Urothelium cell line (cell line): Measurements from ENCODE around the gene TMEM164.

Experiments used
- DNase-seq: peaks from one replicate; pipeline ENCODE4 v3.0.0; 2011; ENCODE audit warnings: low spot score, mixed read lengths
- FAIRE-seq: peaks from 2 replicates; lab custom pipeline; 2011; peaks lifted over from hg19 to GRCh38; lab: Jason Lieb, UNC

Gene TMEM164

GRCh38 chrX:110188701-110189558, 186.0 kb downstream of the TMEM164 start:
- DNase-seq = no peak
- FAIRE-seq = no peak

GRCh38 chrX:110192516-110192915, 189.6 kb downstream of the TMEM164 start:
- FAIRE-seq = no peak
- DNase-seq = no peak

- FAIRE-seq = no peak
- DNase-seq = no peak
Observed at GRCh38 chrX:110194977-110195376, 192.1 kb downstream of the TMEM164 start.

GRCh38 chrX:110201799-110202198, 198.9 kb downstream of the TMEM164 start:
- no peak for DNase-seq
- FAIRE-seq = no peak

GRCh38 chrX:110204986-110205385, 202.1 kb downstream of the TMEM164 start:
- DNase-seq = no peak

GRCh38 chrX:110208092-110208491, 205.2 kb downstream of the TMEM164 start:
- DNase-seq = no peak
- FAIRE-seq = no peak

More at GRCh38 chrX:110204986-110205385, 202.1 kb downstream of the TMEM164 start:
- no peak for FAIRE-seq

GRCh38 chrX:110210417-110211139, 207.7 kb downstream of the TMEM164 start:
- DNase-seq = peak; percentile 6
- no peak for FAIRE-seq

GRCh38 chrX:110211340-110211739, 208.4 kb downstream of the TMEM164 start:
- no peak for DNase-seq
- FAIRE-seq = no peak

GRCh38 chrX:110212299-110212698, 209.4 kb downstream of the TMEM164 start:
- DNase-seq (no peak), FAIRE-seq (no peak)

GRCh38 chrX:110213183-110213582, 210.3 kb downstream of the TMEM164 start:
- DNase-seq = no peak
- FAIRE-seq = no peak

- FAIRE-seq = no peak
Observed at GRCh38 chrX:110214684-110215083, 211.8 kb downstream of the TMEM164 start.

GRCh38 chrX:110215411-110215810, 212.5 kb downstream of the TMEM164 start:
- no peak for FAIRE-seq
- no peak for DNase-seq

More at GRCh38 chrX:110214684-110215083, 211.8 kb downstream of the TMEM164 start:
- no peak for DNase-seq

GRCh38 chrX:110216027-110216426, 213.1 kb downstream of the TMEM164 start:
- FAIRE-seq = no peak

GRCh38 chrX:110218591-110218990, 215.7 kb downstream of the TMEM164 start:
- FAIRE-seq (no peak), DNase-seq (no peak)

More at GRCh38 chrX:110216027-110216426, 213.1 kb downstream of the TMEM164 start:
- no peak for DNase-seq

- no peak for FAIRE-seq
- DNase-seq = peak; percentile 1
Observed at GRCh38 chrX:110219920-110220319, 217.0 kb downstream of the TMEM164 start.

- FAIRE-seq (no peak), DNase-seq (no peak)
Observed at GRCh38 chrX:110222497-110223257, 219.8 kb downstream of the TMEM164 start.

- no peak for FAIRE-seq
Observed at GRCh38 chrX:110224926-110225617, 222.2 kb downstream of the TMEM164 start.

GRCh38 chrX:110226931-110227330, 224.0 kb downstream of the TMEM164 start:
- FAIRE-seq = no peak
- no peak for DNase-seq

More at GRCh38 chrX:110224926-110225617, 222.2 kb downstream of the TMEM164 start:
- no peak for DNase-seq
